ENCODE measurements around the gene ACOX3. TPM values are rescaled to one million over a fixed set of nuclear protein-coding genes. Genes with fewer than 3 reads are reported as not detected.

Gene ACOX3
- total RNA-seq, 4 donors from 2014 or later = 18.7 to 104 (median 31.3) TPM

DNA sequence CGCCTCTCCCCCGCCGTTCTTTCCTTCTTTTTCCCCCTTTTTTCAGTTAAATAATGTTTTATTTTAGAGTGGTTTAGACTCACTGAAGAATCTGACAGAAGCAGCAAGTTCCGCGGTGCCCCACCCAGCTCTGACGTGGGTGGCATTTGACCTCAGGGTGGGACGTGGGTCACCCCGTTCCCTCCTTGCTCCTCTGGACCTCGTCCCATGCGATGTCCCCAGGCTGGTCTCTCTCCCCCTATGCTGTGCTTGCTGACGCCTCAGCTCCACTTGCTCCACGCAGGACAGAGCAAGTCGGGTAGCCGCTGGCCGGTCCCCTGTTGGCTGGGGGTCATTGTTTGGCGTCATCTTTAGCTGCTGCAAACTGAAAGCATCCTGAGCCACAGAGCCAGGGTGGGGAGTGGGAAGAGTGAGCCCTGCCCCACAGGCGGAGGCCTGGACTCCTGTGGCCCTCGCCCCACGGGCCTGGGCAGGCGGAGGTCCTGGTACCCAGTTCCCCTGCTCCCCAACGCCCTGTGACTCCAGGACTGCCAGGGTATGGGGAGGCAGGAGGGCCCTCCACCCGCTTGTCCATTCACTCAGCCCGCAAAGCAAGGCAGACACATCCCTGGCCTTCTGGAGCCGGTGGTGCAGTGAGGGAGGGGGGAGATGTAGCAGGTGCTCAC, 30.8 kb upstream of the ACOX3 start:
- in situ Hi-C loops (cut with MboI; ENCODE audit: low pct_ligation_motif_present in 1 of 4, low pct_unique_long_range_greater_than_20kb in 1 of 4, low sequenced_read_pairs in 3 of 4) = loop anchor here in 1 of 4 donors (25.0 kb wide), 1 partner anchor 116 kb away; the partner anchor contains the start of genes CPZ and GPR78

GRCh38 chr4:8470451-8471024, 30.0 kb upstream of the ACOX3 start:
- intact Hi-C loops (cut with DNase I; ENCODE audit: low total_unique reads) (loop anchor here (5.0 kb wide), 1 partner anchor 122 kb away; the partner anchor contains the start of gene CPZ), in situ Hi-C loops (cut with MboI; ENCODE audit: low pct_ligation_motif_present in 1 of 4, low pct_unique_long_range_greater_than_20kb in 1 of 4, low sequenced_read_pairs in 3 of 4) (loop anchor here in 1 of 4 donors (25.0 kb wide), 1 partner anchor 117 kb away; the partner anchor contains the start of genes CPZ and GPR78)
- Histone ChIP-seq H3K27ac (no peak overlapping the region), H3K9me3 (no peaks in the 10 kb centered on the region), H3K4me3 (no peak overlapping the region), H3K4me1 (peaks cover 5 to 21% (median 12%) of the 10 kb centered on the region in 4 donors), H3K36me3 (peaks cover 0 to 8% (median 4%) of the 10 kb centered on the region in 4 donors), H3K27me3 (no peaks in the 10 kb centered on the region)
- 95 to 96% methylated on average over 8 to 14 of the region's 14 CpGs for WGBS, 2 donors (ENCODE audit: low coverage in 1 of 2)
- TF ChIP-seq EP300 (IDR thresholded peaks at IDR 0.05; ENCODE audit: low read depth) (no peak), POLR2AphosphoS5 (IDR thresholded peaks at IDR 0.05) (no peak), POLR2A (IDR thresholded peaks at IDR 0.05) (no peak)
- TF ChIP-seq, protein P1, sequence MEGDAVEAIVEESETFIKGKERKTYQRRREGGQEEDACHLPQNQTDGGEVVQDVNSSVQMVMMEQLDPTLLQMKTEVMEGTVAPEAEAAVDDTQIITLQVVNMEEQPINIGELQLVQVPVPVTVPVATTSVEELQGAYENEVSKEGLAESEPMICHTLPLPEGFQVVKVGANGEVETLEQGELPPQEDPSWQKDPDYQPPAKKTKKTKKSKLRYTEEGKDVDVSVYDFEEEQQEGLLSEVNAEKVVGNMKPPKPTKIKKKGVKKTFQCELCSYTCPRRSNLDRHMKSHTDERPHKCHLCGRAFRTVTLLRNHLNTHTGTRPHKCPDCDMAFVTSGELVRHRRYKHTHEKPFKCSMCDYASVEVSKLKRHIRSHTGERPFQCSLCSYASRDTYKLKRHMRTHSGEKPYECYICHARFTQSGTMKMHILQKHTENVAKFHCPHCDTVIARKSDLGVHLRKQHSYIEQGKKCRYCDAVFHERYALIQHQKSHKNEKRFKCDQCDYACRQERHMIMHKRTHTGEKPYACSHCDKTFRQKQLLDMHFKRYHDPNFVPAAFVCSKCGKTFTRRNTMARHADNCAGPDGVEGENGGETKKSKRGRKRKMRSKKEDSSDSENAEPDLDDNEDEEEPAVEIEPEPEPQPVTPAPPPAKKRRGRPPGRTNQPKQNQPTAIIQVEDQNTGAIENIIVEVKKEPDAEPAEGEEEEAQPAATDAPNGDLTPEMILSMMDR (IDR thresholded peaks at IDR 0.05) = no peak
- DNase-seq = no peak

More for the DNA sequence above, 30.8 kb upstream of the ACOX3 start:
- intact Hi-C loops (cut with DNase I; ENCODE audit: low total_unique reads) = loop anchor here (5.0 kb wide), 1 partner anchor 121 kb away; the partner anchor contains the start of gene CPZ
- Histone ChIP-seq H3K27ac (peak overlapping the region in 1 of 4 donors; percentile 84), H3K36me3 (peaks cover 0 to 8% (median 2%) of the 10 kb centered on the region in 4 donors), H3K4me1 (peaks cover 5 to 21% (median 12%) of the 10 kb centered on the region in 4 donors), H3K9me3 (no peaks in the 10 kb centered on the region), H3K27me3 (no peaks in the 10 kb centered on the region), H3K4me3 (no peak overlapping the region)
- TF ChIP-seq POLR2AphosphoS5 (IDR thresholded peaks at IDR 0.05) = no peak
- TF ChIP-seq, protein P1 (IDR thresholded peaks at IDR 0.05) = no peak
- TF ChIP-seq EP300 (IDR thresholded peaks at IDR 0.05; ENCODE audit: low read depth) = no peak
- no peak for TF ChIP-seq POLR2A (IDR thresholded peaks at IDR 0.05)
- no peak for DNase-seq
- WGBS, 2 donors (ENCODE audit: low coverage in 1 of 2) = 72 to 87% methylated on average over 5 to 24 of the region's 24 CpGs

DNA sequence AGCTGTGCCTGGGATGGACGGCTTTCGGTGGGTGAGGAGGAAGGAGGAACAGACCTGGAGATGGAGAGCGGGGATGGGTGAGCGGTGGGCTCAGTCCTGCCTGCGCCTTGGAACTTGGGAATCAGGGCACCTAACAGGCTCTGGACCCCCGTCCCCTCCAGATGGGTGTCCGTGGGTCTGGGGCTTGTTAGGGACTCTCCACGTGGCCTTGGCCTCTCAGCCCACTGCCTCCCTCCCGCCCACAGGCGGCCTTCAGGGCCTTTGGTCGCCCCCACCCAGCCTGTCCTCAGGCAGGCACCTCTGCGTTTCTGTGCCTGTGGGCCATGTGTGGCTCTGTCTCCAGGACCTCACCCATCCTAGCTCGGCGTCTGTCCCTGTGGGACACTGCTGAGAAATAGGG, 29.0 kb upstream of the ACOX3 start:
- Histone ChIP-seq H3K4me3 (no peak overlapping the region), H3K27me3 (no peaks in the 10 kb centered on the region), H3K4me1 (peaks cover 5 to 21% (median 12%) of the 10 kb centered on the region in 4 donors), H3K36me3 (peaks cover 0 to 17% (median 4%) of the 10 kb centered on the region in 4 donors), H3K9me3 (no peaks in the 10 kb centered on the region), H3K27ac (no peak overlapping the region)
- in situ Hi-C loops (cut with MboI; ENCODE audit: low pct_ligation_motif_present in 1 of 4, low pct_unique_long_range_greater_than_20kb in 1 of 4, low sequenced_read_pairs in 3 of 4) (loop anchor here in 2 of 4 donors (10.0 to 25.0 kb wide), 2 partner anchors 118 to 125 kb away; partner anchors contain the start of genes CPZ (in 2 of the 2) and GPR78 (in 1 of the 2)), intact Hi-C loops (cut with DNase I; ENCODE audit: low total_unique reads) (loop anchor here (2.0 kb wide), 1 partner anchor 79 kb away; no protein-coding TSS in a partner anchor)
- DNase-seq = no peak
- WGBS, 2 donors (ENCODE audit: low coverage in 1 of 2) = 94% methylated on average over 13 of the region's 14 CpGs; no CpG with 5 or more reads in 1 of the 2 donors
- TF ChIP-seq EP300 (IDR thresholded peaks at IDR 0.05; ENCODE audit: low read depth) = no peak
- no peak for TF ChIP-seq POLR2AphosphoS5 (IDR thresholded peaks at IDR 0.05)
- TF ChIP-seq POLR2A (IDR thresholded peaks at IDR 0.05) = no peak
- TF ChIP-seq, protein P1 (IDR thresholded peaks at IDR 0.05) = no peak
